Upper lobe of right lung (tissue), 1 donor: Measurements from ENCODE around the gene PPIG. TPM values are rescaled to one million over a fixed set of nuclear protein-coding genes. Genes with fewer than 3 reads are reported as not detected.
"Not testable (repeated sequence)": the region's sequence is repeated elsewhere in the genome, so short reads cannot be mapped to it uniquely, and the experiment has no call there.

ENCODE experiments used
- ATAC-seq: fragments of 200-7000 bp; cut with Tn5 transposase; one replicate; pipeline ENCODE4 v1.9.1; 2020; ENCODE audit warnings: mild to moderate bottlenecking, moderate library complexity
- DNase-seq: peaks from one replicate; pipeline ENCODE4 v3.0.0-alpha.2; 2020
- H3K27ac ChIP-seq: fragments of 200-600 bp; one replicate; pipeline ENCODE4 v1.8.0; 2022
- H3K27me3 ChIP-seq: fragments of 200-600 bp; one replicate; pipeline ENCODE4 v1.8.0; 2022; ENCODE audit warnings: mild to moderate bottlenecking
- H3K36me3 ChIP-seq: fragments of 200-600 bp; one replicate; pipeline ENCODE4 v1.8.0; 2022
- H3K4me1 ChIP-seq: fragments of 200-600 bp; one replicate; pipeline ENCODE4 v1.8.0; 2022
- H3K4me3 ChIP-seq: fragments of 200-600 bp; one replicate; pipeline ENCODE4 v1.8.0; 2022; ENCODE audit warnings: mild to moderate bottlenecking
- H3K9me3 ChIP-seq: fragments of 200-600 bp; one replicate; pipeline ENCODE4 v1.8.0; 2022
- intact Hi-C: fragments of 100-400 bp; cut with DNase I; formaldehyde crosslinking; loops from one replicate; pipeline ENCODE4 v1.11.0; 2022
- total RNA-seq: library from RNA; stranded (reverse); fragmentation: NEBNext Ultra II Directional; extraction: Animal tissue kit (Norgen Biotek cat#: 25700); gene quantifications from one replicate; pipeline ENCODE4 v1.2.1, GENCODE V29; 2021
- TF ChIP-seq, protein P1 (sequence below): fragments of 200-600 bp; IDR thresholded peaks from one replicate; pipeline ENCODE4 v1.8.0; 2022; ENCODE audit warnings: antibody characterized with exemption
- donor health status: DM: no; HTN: yes; CAD: no; lungs with severe emphysema.

PPIG gene
- total RNA-seq, 1 donor from 2014 or later = 50.5 TPM

DNA sequence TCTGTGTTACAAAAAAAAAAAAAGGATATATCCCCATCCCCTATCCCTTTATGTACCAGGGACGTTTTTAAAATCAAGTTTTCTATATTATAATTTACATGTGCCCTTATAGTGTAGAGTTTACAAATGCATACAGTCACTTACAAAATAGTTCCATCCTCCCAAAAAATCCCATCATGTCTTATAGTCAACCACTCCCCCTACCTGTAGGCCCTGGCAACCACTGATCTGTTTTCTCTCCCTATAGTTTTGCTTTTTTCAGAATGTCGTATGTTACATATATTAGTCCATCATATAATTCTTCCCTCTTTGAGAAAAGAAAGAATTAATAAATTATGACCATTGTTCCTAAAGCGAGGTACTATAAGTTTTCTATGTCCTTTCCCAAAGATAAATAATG is 92.2 kb downstream of the PPIG start:
- Histone ChIP-seq H3K4me1 (no peaks in the 10 kb centered on the region), H3K36me3 (no peaks in the 10 kb centered on the region), H3K9me3 (no peaks in the 10 kb centered on the region), H3K27ac (no peak overlapping the region), H3K27me3 (no peaks in the 10 kb centered on the region), H3K4me3 (no peak overlapping the region)
- TF ChIP-seq, protein P1, sequence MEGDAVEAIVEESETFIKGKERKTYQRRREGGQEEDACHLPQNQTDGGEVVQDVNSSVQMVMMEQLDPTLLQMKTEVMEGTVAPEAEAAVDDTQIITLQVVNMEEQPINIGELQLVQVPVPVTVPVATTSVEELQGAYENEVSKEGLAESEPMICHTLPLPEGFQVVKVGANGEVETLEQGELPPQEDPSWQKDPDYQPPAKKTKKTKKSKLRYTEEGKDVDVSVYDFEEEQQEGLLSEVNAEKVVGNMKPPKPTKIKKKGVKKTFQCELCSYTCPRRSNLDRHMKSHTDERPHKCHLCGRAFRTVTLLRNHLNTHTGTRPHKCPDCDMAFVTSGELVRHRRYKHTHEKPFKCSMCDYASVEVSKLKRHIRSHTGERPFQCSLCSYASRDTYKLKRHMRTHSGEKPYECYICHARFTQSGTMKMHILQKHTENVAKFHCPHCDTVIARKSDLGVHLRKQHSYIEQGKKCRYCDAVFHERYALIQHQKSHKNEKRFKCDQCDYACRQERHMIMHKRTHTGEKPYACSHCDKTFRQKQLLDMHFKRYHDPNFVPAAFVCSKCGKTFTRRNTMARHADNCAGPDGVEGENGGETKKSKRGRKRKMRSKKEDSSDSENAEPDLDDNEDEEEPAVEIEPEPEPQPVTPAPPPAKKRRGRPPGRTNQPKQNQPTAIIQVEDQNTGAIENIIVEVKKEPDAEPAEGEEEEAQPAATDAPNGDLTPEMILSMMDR = peak; percentile 12
- intact Hi-C loops = no loop called here
- DNase-seq (no peak), ATAC-seq (no peak)

DNA sequence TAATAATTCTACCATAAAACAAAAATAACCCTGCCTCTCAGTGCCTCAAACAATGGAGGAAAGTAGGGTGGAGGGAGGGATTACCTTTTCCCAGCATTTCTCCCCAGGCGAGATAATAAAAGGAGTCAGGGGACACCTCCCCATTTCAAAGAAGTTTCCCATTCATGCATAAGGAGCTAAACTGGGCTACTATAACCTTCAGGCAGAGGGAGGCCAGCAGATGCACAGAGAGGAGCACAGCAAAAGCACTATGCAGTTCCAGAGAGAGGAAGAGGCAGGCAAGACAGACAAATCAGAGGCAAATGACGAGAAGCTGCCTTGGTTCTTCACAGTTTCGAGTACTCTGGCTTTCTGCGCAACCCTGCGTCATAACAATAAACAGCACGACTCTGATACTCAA is 92.7 kb downstream of the PPIG start:
- Histone ChIP-seq H3K36me3 (no peaks in the 10 kb centered on the region), H3K27me3 (no peaks in the 10 kb centered on the region), H3K9me3 (no peaks in the 10 kb centered on the region), H3K27ac (no peak overlapping the region), H3K4me3 (no peak overlapping the region), H3K4me1 (no peaks in the 10 kb centered on the region)
- TF ChIP-seq, protein P1 = no peak
- intact Hi-C loops = no loop called here
- DNase-seq (no peak), ATAC-seq (no peak)

DNA sequence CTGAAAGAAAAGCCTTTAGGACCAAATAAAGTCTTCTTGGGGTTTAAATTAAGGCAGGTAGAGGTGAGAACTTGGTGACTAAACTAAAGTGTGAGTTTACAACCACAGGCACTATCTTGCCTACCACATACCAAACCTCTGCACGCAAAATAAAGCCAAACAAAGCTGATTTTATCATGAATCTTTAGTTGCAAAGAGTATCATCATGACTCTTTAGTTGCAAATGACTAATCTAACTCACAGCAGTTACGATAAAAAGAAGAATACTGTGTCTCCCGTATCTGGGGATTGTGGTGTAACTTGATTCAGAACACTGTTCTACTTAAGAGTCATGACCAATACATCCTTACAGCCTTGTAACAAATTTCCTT is 98.9 kb downstream of the PPIG start:
- TF ChIP-seq, protein P1 = no peak
- DNase-seq = no peak
- Histone ChIP-seq H3K27me3 (no peaks in the 10 kb centered on the region), H3K27ac (no peak overlapping the region), H3K4me3 (no peak overlapping the region), H3K4me1 (no peaks in the 10 kb centered on the region), H3K9me3 (no peaks in the 10 kb centered on the region), H3K36me3 (no peaks in the 10 kb centered on the region)
- no peak for ATAC-seq
- intact Hi-C loops = no loop called here

DNA sequence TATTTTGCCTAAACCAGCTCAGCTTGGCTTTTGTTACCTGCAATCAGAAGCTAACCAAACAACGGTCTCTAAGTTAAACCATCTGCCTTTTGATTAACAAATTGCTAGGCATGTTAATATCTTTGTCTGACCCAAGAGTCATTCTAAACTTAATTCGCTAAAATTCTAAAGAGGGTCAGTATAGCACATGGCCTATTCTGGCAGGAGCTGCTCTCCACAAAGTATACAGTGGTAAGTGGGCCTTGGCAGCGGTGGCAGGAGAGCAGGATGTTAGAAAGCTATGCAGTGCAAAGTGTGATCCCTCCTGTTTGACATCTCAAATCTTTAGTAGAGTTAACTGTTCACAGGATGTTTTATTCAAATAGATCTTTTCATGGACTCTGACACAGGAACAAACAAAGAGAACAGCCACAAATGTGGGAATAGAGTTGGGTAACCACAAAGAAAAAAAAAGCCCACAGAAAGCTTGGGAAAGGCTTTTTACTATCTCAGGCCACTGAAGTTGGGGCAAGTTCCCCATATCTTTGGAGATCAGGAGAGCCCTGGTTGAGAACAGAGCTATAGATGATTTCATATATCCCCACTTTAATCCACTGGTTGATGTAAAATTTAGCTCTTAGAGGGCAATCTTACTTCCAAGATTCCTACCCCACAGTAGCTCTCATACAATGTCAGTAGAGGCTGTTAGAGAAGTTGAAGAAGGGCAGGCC is 99.4 kb downstream of the PPIG start:
- ATAC-seq = no peak
- intact Hi-C loops = no loop called here

DNA sequence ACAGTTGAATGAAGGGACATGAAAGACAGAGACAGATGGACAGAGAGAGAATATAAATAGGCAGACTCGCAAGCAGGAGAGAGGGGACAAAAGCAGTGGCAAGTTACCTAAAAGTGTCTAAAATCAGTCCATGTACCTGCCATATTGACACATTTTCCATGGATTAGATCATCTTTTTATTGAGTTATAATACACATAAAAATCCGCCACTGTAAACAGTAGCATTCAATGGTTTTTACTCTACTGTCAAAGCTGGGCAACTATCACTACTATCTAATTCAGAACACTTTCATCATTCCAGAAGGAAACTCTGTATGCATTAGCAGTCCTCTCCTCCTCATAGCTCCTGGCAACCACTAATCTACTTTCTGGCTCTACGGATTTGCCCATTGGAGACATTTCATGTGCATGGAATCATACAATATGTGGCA is 100.0 kb downstream of the PPIG start:
- intact Hi-C loops = no loop called here
- no peaks in the 10 kb centered on the region for H3K4me1 ChIP-seq
- no peak overlapping the region for H3K4me3 ChIP-seq
- no peak for DNase-seq
- TF ChIP-seq, protein P1 = no peak
- no peak overlapping the region for H3K27ac ChIP-seq
- no peaks in the 10 kb centered on the region for H3K36me3 ChIP-seq
- H3K9me3 ChIP-seq = no peaks in the 10 kb centered on the region
- no peak for ATAC-seq
- H3K27me3 ChIP-seq = no peaks in the 10 kb centered on the region

More for the DNA sequence above, 99.4 kb downstream of the PPIG start:
- Histone ChIP-seq H3K4me3 (no peak overlapping the region), H3K27me3 (no peaks in the 10 kb centered on the region), H3K4me1 (no peaks in the 10 kb centered on the region), H3K27ac (no peak overlapping the region), H3K9me3 (no peaks in the 10 kb centered on the region), H3K36me3 (no peaks in the 10 kb centered on the region)
- DNase-seq = no peak
- TF ChIP-seq, protein P1 = no peak

DNA sequence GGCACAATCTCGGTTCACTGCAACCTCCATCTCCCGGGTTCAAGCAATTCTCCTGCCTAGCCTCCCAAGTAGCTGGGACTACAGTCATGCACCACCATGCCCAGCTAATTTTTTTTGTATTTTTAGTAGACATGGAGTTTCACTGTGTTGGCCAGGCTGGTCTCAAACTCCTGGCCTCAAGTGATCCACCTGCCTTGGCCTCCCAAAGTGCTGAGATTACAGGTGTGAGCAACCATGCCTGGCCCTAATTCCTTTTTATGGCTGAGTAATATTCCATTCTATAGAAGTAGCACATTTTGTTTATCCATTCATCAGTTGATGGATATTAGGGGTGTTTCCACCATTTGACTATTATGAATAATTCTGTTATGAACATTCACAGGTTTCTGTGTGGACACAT is 100.6 kb downstream of the PPIG start:
- ATAC-seq, H3K27me3 ChIP-seq, H3K27ac ChIP-seq, H3K36me3 ChIP-seq, H3K4me1 ChIP-seq, intact Hi-C loops, H3K4me3 ChIP-seq, H3K9me3 ChIP-seq, DNase-seq: not testable (repeated sequence)

DNA sequence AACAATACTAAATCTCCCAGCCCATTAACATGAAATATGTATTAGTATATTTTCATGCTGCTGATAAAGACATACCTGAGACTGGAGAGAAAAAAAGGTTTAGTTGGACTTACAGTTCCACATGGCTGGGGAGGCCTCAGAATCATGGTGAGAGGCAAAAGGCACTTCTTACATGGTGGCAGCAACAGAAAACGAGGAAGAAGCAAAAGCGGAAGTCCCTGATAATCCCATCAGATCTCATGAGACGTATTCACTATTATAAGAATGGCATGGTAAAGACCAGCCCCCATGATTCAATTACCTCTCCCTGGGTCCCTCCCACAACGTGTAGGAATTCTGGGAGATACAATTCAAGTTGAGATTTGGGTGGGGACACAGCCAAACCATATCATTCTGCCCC is 102.7 kb downstream of the PPIG start:
- H3K9me3 ChIP-seq, H3K27ac ChIP-seq, H3K4me1 ChIP-seq, H3K36me3 ChIP-seq, ATAC-seq, intact Hi-C loops, H3K4me3 ChIP-seq, DNase-seq, H3K27me3 ChIP-seq: not testable (repeated sequence)

DNA sequence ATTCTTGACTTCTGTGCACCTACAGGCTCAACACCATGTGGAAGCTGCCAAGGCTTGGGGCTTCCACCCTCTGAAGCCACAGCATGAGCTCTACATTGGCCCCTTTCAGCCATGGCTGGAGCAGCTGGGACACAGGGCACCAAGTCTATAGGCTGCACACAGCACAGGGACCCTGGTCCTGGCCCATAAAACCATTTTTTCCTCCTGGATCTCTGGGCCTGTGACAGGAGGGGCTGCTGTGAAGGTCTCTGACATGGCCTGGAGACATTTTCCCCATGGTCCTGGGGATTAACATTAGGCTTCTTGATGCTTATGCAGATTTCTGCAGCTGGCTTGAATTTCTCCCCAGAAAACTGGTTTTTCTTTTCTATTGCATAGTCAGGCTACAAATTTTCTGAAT is 103.8 kb downstream of the PPIG start:
- H3K9me3 ChIP-seq, H3K4me1 ChIP-seq, H3K4me3 ChIP-seq, H3K27ac ChIP-seq, DNase-seq, intact Hi-C loops, ATAC-seq, H3K27me3 ChIP-seq, H3K36me3 ChIP-seq: not testable (repeated sequence)
